ENCODE results near the gene MRPL57.
"Not testable (repeated sequence)": the region's sequence is repeated elsewhere in the genome, so short reads cannot be mapped to it uniquely, and the experiment has no call there.

MRPL57 gene

GRCh38 chr13:21197606-21198225, 21.3 kb downstream of the MRPL57 start:
- DNase-seq = not testable (repeated sequence)

DNA sequence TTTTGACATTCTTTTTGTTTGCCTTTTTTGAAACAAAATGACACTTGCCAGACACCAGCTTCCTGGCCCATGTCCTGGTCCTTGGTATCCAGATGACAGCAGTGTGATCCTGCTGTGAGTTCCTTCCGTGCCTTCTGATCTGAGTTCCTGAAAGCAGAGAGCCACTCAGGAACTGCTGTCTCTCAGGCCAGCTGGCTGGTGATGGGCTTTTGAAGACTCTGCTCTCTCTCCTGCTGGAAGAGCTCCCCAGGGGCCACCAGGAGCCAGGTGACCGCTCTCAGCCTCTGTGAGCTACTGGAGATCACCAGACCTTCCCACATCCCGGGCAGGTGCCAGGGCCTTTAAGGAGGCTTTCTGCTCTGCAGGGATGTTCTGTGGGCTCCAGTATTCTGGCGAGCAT, 21.9 kb downstream of the MRPL57 start:
- not testable (repeated sequence) for DNase-seq

- not testable (repeated sequence) for DNase-seq
These were observed 25.2 kb downstream of the MRPL57 start for GRCh38 chr13:21201456-21202190.

DNA sequence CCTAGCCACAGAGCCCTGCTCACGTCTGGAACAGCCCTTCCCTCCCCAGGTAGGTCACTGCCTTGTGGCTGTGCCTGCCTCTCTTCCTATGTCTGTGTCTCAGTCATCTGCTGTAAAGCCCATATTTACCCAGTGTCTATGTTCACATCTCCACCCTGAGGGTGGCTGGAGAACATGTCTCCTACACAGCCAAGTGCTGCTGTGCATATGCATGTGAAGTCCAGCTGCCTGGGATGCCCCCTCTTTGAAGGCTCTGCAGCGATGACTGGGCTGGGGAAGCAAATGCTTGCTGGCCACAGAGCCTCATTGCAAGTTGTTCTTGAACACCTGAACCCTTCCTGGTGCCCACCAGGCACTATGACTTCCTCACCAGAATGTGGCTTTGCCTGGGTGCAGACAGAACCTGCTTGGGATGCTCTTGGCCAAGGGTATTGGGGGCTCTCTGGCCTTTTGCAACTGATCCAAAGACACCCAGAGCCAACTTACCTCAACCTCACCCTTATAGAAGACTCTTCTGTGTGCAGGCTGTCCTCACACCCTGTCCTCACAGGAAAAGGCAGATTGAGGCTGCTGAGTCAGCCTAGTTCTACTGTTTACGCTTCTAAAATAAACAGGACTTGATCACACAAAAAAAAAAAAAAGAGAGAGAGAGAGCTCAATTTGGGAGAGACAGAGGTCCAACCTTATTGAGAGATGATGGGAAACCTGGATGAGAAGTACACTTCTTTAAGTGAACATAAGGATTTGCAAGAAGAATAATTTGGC, 26.5 kb downstream of the MRPL57 start:
- DNase-seq = no peak

DNA sequence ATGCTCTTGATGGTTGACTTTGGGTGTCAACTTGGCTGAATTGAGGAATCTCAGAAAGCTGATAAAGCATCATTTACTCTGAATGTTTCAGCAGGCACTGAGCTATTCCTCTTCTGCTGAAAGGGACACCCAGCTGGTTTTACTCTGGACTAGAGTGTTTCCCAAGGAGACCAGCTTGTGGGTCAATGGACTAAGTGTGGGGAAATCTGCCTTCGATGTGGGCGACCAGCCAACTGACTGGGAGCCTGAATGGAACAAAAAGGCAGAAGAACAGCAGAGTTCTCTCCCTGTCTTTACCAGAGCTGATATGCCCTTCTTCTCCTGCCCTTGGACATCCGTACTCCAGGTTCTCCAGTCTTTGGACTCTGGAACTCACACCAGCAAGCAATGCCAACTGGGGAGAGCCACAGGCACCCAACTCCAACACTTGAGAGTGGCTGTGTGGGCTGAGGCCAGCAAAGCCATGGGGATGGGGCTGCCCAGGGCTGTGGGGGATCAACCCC, 32.2 kb downstream of the MRPL57 start:
- DNase-seq = no peak

- DNase-seq = no peak
These were observed 35.8 kb downstream of the MRPL57 start for GRCh38 chr13:21212138-21212775.

- not testable (repeated sequence) for DNase-seq
These were observed 39.0 kb downstream of the MRPL57 start for GRCh38 chr13:21215419-21215818.

- no peak for DNase-seq
These were observed 39.9 kb downstream of the MRPL57 start for GRCh38 chr13:21216332-21216731.

DNA sequence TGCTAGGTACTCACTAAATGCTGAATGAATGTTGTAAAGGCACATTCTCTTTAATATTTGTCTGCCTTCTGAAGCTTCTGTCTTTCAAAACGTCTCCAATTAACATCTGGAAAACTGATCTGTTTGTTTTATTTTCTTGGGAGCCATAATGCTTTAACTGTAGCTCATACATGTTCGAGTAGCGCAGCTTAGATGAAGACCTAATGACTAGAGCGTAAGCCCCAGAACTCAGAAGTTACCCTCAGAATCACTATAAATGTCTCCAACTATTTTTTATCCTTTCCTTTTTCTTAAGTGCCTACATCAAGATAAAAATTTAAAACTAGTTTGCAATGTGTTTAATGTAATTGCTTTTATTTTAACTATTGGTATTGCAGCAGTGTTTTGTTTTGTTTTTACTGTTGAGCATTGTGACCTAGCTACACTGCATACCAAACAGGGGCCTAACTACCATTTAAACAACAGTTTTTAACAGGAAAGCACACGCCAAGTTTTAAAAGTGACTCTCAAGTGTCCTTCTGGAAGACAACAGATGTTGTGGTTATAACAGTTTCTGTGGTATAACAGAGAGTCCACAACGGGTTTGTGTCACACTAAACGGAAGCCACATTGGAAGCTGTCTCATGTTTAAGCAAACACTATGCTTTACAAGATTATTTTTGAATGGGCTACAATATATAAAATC, 42.0 kb downstream of the MRPL57 start:
- DNase-seq = no peak

DNA sequence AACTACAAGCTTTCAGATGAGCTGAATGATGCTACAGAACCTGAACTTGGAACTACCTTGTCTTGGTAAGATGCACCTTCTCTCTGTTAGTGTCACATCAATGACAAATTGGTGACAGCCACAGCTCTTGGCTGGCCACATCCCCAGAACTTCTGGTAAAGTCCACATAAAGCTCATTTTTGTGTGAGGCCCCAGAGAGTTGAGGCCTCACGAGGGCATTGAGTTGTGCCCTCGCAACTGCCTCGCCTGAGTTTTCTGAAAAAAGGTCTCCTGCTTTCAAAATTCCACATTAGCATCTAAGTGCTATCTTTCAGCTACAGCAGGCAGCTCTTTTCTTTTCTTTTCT, 42.6 kb downstream of the MRPL57 start:
- DNase-seq = no peak

DNA sequence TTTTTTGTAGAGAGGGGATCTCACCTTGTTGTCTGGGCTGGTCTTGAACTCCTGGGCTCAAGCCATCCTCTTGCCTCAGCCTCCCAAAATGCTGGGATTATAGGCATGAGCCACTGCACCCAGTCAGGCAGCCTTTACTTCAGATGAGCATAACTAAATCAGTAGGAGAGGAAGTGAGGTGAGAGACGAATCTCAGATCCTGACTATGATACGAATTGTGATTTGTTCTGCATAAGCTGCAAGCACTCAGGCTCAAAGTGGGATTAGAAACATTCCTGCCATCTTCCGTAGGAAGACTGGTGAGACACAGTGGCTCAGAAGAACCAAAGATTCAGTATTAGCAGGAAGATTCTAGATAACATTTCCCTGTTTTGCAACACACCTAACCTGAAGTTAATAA, 43.3 kb downstream of the MRPL57 start:
- not testable (repeated sequence) for DNase-seq

DNA sequence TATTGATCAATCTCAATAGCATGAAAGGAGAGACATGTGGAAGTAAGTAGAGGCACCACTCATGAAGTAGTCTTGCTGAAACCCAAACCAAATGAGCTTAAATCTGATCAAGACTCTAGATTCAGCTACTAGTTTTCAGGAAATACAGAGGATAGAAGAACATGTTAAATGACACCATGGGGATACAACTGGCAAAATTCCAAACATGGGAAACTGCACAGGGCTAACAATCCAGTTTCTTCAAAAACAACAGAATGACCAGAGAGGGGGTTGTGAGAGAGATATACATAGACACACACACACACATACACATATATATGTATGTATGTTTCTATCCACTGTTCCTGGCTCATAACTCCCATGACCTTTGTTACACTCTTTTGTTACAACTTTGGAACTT, 44.8 kb downstream of the MRPL57 start:
- DNase-seq = no peak

DNA sequence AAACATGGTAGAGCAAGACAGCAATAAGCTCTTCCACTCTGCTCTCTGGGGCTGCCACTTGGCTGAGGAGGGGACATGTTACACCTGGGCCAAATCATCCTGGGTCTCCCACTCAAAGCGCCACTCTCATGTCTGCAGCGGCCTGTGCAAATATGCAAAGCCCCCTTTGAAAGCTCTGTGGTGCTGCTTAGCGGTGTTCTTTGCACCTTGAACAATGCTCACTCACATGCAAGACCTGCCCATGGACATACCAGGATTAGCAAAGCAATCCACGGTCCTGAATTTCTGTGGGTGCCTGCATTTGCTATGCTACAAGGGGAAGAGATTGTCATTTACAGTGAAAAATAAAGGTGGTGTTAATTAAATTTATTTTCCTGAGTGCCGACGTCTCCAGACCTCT, 48.6 kb downstream of the MRPL57 start:
- DNase-seq = no peak

GRCh38 chr13:21225841-21226581, 49.6 kb downstream of the MRPL57 start:
- DNase-seq = no peak

- DNase-seq = no peak
These were observed 51.5 kb downstream of the MRPL57 start for GRCh38 chr13:21227917-21228316.

Data from activated CD8-positive, alpha-beta memory T cell treated with anti-CD3 and anti-CD28 coated beads for 24 hours (primary cell).